A549 (cell line): Measurements from ENCODE around the gene CD300C.

Source experiments
- BHLHE40 ChIP-seq: IDR thresholded peaks from 2 replicates; pipeline ENCODE4 v1.6.1; 2012; ENCODE audit warnings: low read depth, low read length, inconsistent platforms
- CHD4 ChIP-seq: fragments of 200-600 bp; sonication (generic); IDR thresholded peaks from 2 replicates; pipeline ENCODE4 v1.6.1; 2016; ENCODE audit warnings: antibody characterized with exemption, mild to moderate bottlenecking, borderline replicate concordance
- CTCF ChIP-seq: fragments of >200 bp; sonication (Bioruptor Twin); formaldehyde crosslinking; IDR thresholded peaks from 3 replicates; pipeline ENCODE4 v1.5.1; 2016
- EHMT2 ChIP-seq: fragments of 200-600 bp; sonication (generic); IDR thresholded peaks from 2 replicates; pipeline ENCODE4 v1.6.1; 2016; ENCODE audit warnings: antibody characterized with exemption, low read depth, mild to moderate bottlenecking, moderate library complexity
- JUN ChIP-seq, 2 experiments: fragments of >200 bp; sonication (Bioruptor Twin); formaldehyde crosslinking; IDR thresholded peaks; 2 replicates in 1 of 2; 3 replicates in 1 of 2; pipeline ENCODE4 v1.6.1; 2016 to 2017
- NR3C1 ChIP-seq: fragments of >200 bp; sonication (Bioruptor Twin); formaldehyde crosslinking; IDR thresholded peaks from 3 replicates; pipeline ENCODE4 v1.6.1; 2017
- POLR2A ChIP-seq: IDR thresholded peaks from 2 replicates; pipeline ENCODE4 v1.6.1; 2012; ENCODE audit warnings: mild to moderate bottlenecking, low read length
- RFX5 ChIP-seq: fragments of 450-650 bp; IDR thresholded peaks from 2 replicates; pipeline ENCODE4 v1.7.1; 2014; ENCODE audit warnings: antibody characterized with exemption, mild to moderate bottlenecking, moderate library complexity

GRCh38 chr17:74539281-74539820 is 6.6 kb downstream of the CD300C start:
- TF ChIP-seq JUN (IDR thresholded peaks at IDR 0.05) (no peak), CTCF (no peak), POLR2A (no peak), RFX5 (no peak), BHLHE40 (no peak), CHD4 (no peak), EHMT2 (no peak), NR3C1 (no peak)
